ENCODE results near the gene PIGH. TPM values are rescaled to one million over a fixed set of nuclear protein-coding genes. Genes with fewer than 3 reads are reported as not detected.
"Not testable (repeated sequence)": the region's sequence is repeated elsewhere in the genome, so short reads cannot be mapped to it uniquely, and the experiment has no call there.

The PIGH gene
- total RNA-seq, 1 donor from 2014 or later: 26.4 TPM

GRCh38 chr14:67609642-67610310, 9.7 kb upstream of the PIGH start:
- no peak for TF ChIP-seq CTCF (IDR thresholded peaks at IDR 0.05)
- Mint-ChIP-seq H3K4me3 (no peak overlapping the region), H3K9me3 (no peaks in the 10 kb centered on the region), H3K4me1 (no peaks in the 10 kb centered on the region), H3K36me3 (ENCODE audit: low read depth) (no peaks in the 10 kb centered on the region), H3K27me3 (no peaks in the 10 kb centered on the region), H3K27ac (no peak overlapping the region)
- CTCF ChIA-PET: interaction anchor here (1.8 kb wide), 1 partner anchor 10 kb away, joined by 7 read pairs; the partner anchor contains the start of gene PIGH
- intact Hi-C loops (cut with micrococcal nuclease): no loop called here
- DNase-seq (no peak), ATAC-seq (ENCODE audit: low read depth) (no peak)
- POLR2A ChIA-PET: interaction anchor here (1.6 kb wide), 1 partner anchor 10 kb away, joined by 5 read pairs; the partner anchor contains the start of gene PIGH

GRCh38 chr14:67607646-67608045, 7.6 kb upstream of the PIGH start:
- TF ChIP-seq CTCF (IDR thresholded peaks at IDR 0.05): no peak
- CTCF ChIA-PET: interaction anchor here (1.6 kb wide), 1 partner anchor 11 kb away, joined by 4 read pairs; no protein-coding TSS in a partner anchor
- no peaks in the 10 kb centered on the region for H3K27me3 Mint-ChIP-seq
- no peaks in the 10 kb centered on the region for H3K36me3 Mint-ChIP-seq (ENCODE audit: low read depth)
- no peak for DNase-seq
- peaks cover 14% of the 10 kb centered on the region for H3K4me1 Mint-ChIP-seq
- no peak overlapping the region for H3K4me3 Mint-ChIP-seq
- H3K9me3 Mint-ChIP-seq: no peaks in the 10 kb centered on the region
- intact Hi-C loops (cut with micrococcal nuclease): no loop called here
- no peak overlapping the region for H3K27ac Mint-ChIP-seq
- POLR2A ChIA-PET: no interaction called here
- ATAC-seq (ENCODE audit: low read depth): no peak

- intact Hi-C loops (cut with micrococcal nuclease): loop anchor here (5.0 kb wide), 2 partner anchors 214 to 241 kb away; partner anchors contain the start of genes EIF2S1, RAD51B and ZFYVE26
- H3K27me3 Mint-ChIP-seq: no peaks in the 10 kb centered on the region
- DNase-seq: no peak
- H3K9me3 Mint-ChIP-seq: no peaks in the 10 kb centered on the region
- ChIA-PET CTCF (no interaction called here), POLR2A (no interaction called here)
- peaks cover 55% of the 10 kb centered on the region for H3K4me1 Mint-ChIP-seq
- no peak for TF ChIP-seq CTCF (IDR thresholded peaks at IDR 0.05)
- peak overlapping the region; percentile 75 for H3K4me3 Mint-ChIP-seq
- peak overlapping the region; percentile 94 for H3K27ac Mint-ChIP-seq
- peaks cover 7% of the 10 kb centered on the region for H3K36me3 Mint-ChIP-seq (ENCODE audit: low read depth)
- ATAC-seq (ENCODE audit: low read depth): peak; percentile 70
These were observed 3.0 kb upstream of the PIGH start for GRCh38 chr14:67602995-67603545.

- ChIA-PET CTCF (interaction anchor here (0.8 kb wide), 1 partner anchor 16 kb away, joined by 3 read pairs; no protein-coding TSS in a partner anchor), POLR2A (no interaction called here)
- no peak overlapping the region for H3K4me3 Mint-ChIP-seq
- peaks cover 59% of the 10 kb centered on the region for H3K4me1 Mint-ChIP-seq
- peaks cover 7% of the 10 kb centered on the region for H3K36me3 Mint-ChIP-seq (ENCODE audit: low read depth)
- H3K27ac Mint-ChIP-seq: peak overlapping the region; percentile 73
- no peak for DNase-seq
- H3K27me3 Mint-ChIP-seq: no peaks in the 10 kb centered on the region
- ATAC-seq (ENCODE audit: low read depth): no peak
- no peak for TF ChIP-seq CTCF (IDR thresholded peaks at IDR 0.05)
- H3K9me3 Mint-ChIP-seq: no peaks in the 10 kb centered on the region
- intact Hi-C loops (cut with micrococcal nuclease): loop anchor here (5.0 kb wide), 2 partner anchors 215 to 240 kb away; partner anchors contain the start of genes EIF2S1, RAD51B and ZFYVE26
These were observed 2.0 kb upstream of the PIGH start for GRCh38 chr14:67602076-67602475.

- DNase-seq; H3K27me3 Mint-ChIP-seq; H3K9me3 Mint-ChIP-seq; ATAC-seq (ENCODE audit: low read depth): not testable (repeated sequence)
- H3K36me3 Mint-ChIP-seq (ENCODE audit: low read depth): peaks cover 14% of the 10 kb centered on the region
- peaks cover 61% of the 10 kb centered on the region for H3K4me1 Mint-ChIP-seq
- H3K27ac Mint-ChIP-seq: peak overlapping the region; percentile 95
- ChIA-PET CTCF (interaction anchor here (0.7 to 4.7 kb wide), 15 partner anchors 9 to 241 kb away, joined by 3 to 31 read pairs (median 6); partner anchors contain the start of genes ARG2, ATP6V1D, EIF2S1 and ZFYVE26), POLR2A (interaction anchor here (0.6 to 2.4 kb wide), 20 partner anchors 8 to 1192 kb away, joined by 3 to 31 read pairs (median 5); partner anchors contain the start of genes ARG2, ATP6V1D, EIF2S1 and RDH11)
- intact Hi-C loops (cut with micrococcal nuclease): loop anchor here (1.0 to 5.0 kb wide), 7 partner anchors 19 to 238 kb away; partner anchors contain the start of genes ARG2, EIF2S1, RAD51B and RDH11
- peak overlapping the region; percentile 96 for H3K4me3 Mint-ChIP-seq
These were observed 500 bp upstream of the PIGH start for GRCh38 chr14:67600562-67600974.

Data from activated B cell treated with CpG ODN at 0.5 μM for 24 hours (primary cell).